ENCODE measurements around the gene ACSL4.
"Not testable (repeated sequence)": the region's sequence is repeated elsewhere in the genome, so short reads cannot be mapped to it uniquely, and the experiment has no call there.

Gene ACSL4

GRCh38 chrX:109679820-109680219 is 53.2 kb downstream of the ACSL4 start:
- in situ Hi-C loops (cut with MboI; ENCODE audit: low sequenced_read_pairs): no loop called here

GRCh38 chrX:109672239-109672638 is 60.8 kb downstream of the ACSL4 start:
- in situ Hi-C loops (cut with MboI; ENCODE audit: low sequenced_read_pairs): no loop called here

GRCh38 chrX:109671170-109671569 is 61.9 kb downstream of the ACSL4 start:
- in situ Hi-C loops (cut with MboI; ENCODE audit: low sequenced_read_pairs): not testable (repeated sequence)

- in situ Hi-C loops (cut with MboI; ENCODE audit: low sequenced_read_pairs): no loop called here
These were observed 65.1 kb downstream of the ACSL4 start for GRCh38 chrX:109667986-109668385.

GRCh38 chrX:109660435-109661143 is 72.5 kb downstream of the ACSL4 start:
- in situ Hi-C loops (cut with MboI; ENCODE audit: low sequenced_read_pairs): no loop called here

GRCh38 chrX:109658391-109658790 is 74.7 kb downstream of the ACSL4 start:
- in situ Hi-C loops (cut with MboI; ENCODE audit: low sequenced_read_pairs): no loop called here

GRCh38 chrX:109657364-109657763 is 75.7 kb downstream of the ACSL4 start:
- in situ Hi-C loops (cut with MboI; ENCODE audit: low sequenced_read_pairs): not testable (repeated sequence)

GRCh38 chrX:109656774-109657173 is 76.3 kb downstream of the ACSL4 start:
- in situ Hi-C loops (cut with MboI; ENCODE audit: low sequenced_read_pairs): no loop called here

GRCh38 chrX:109655502-109656201 is 77.4 kb downstream of the ACSL4 start:
- in situ Hi-C loops (cut with MboI; ENCODE audit: low sequenced_read_pairs): no loop called here

GRCh38 chrX:109654516-109655109 is 78.4 kb downstream of the ACSL4 start:
- in situ Hi-C loops (cut with MboI; ENCODE audit: low sequenced_read_pairs): no loop called here

- in situ Hi-C loops (cut with MboI; ENCODE audit: low sequenced_read_pairs): not testable (repeated sequence)
These were observed 88.4 kb downstream of the ACSL4 start for GRCh38 chrX:109644671-109645070.

GRCh38 chrX:109643687-109644086 is 89.4 kb downstream of the ACSL4 start:
- in situ Hi-C loops (cut with MboI; ENCODE audit: low sequenced_read_pairs): no loop called here

- in situ Hi-C loops (cut with MboI; ENCODE audit: low sequenced_read_pairs): loop anchor here (10.0 kb wide), 1 partner anchor 153 kb away; the partner anchor contains the start of gene GUCY2F
These were observed 94.9 kb downstream of the ACSL4 start for GRCh38 chrX:109638158-109638557.

- in situ Hi-C loops (cut with MboI; ENCODE audit: low sequenced_read_pairs): loop anchor here (10.0 kb wide), 1 partner anchor 153 kb away; the partner anchor contains the start of gene GUCY2F
These were observed 95.6 kb downstream of the ACSL4 start for GRCh38 chrX:109637477-109637876.

GRCh38 chrX:109635146-109635545 is 97.9 kb downstream of the ACSL4 start:
- in situ Hi-C loops (cut with MboI; ENCODE audit: low sequenced_read_pairs): loop anchor here (10.0 kb wide), 1 partner anchor 150 kb away; the partner anchor contains the start of gene GUCY2F

- in situ Hi-C loops (cut with MboI; ENCODE audit: low sequenced_read_pairs): loop anchor here (10.0 kb wide), 1 partner anchor 148 kb away; the partner anchor contains the start of gene GUCY2F
These were observed 100.1 kb downstream of the ACSL4 start for GRCh38 chrX:109632906-109633504.

- in situ Hi-C loops (cut with MboI; ENCODE audit: low sequenced_read_pairs): no loop called here
These were observed 103.7 kb downstream of the ACSL4 start for GRCh38 chrX:109629310-109629709.

GRCh38 chrX:109626637-109627036 is 106.4 kb downstream of the ACSL4 start:
- in situ Hi-C loops (cut with MboI; ENCODE audit: low sequenced_read_pairs): no loop called here

- in situ Hi-C loops (cut with MboI; ENCODE audit: low sequenced_read_pairs): no loop called here
These were observed 108.1 kb downstream of the ACSL4 start, which contains the start of gene KCNE5 for GRCh38 chrX:109624641-109625616. Gene KCNE5 (minus strand): TSS chrX:109625172. CDS start chrX:109625020, 152 bp downstream.

GRCh38 chrX:109623997-109624396 is 109.1 kb downstream of the ACSL4 start:
- in situ Hi-C loops (cut with MboI; ENCODE audit: low sequenced_read_pairs): no loop called here

Data from HL-60/S4 (cell line).